Brain pericyte (primary cell): ENCODE results near the gene CCT5.
A peak's percentile ranks its signal among the peaks of the same experiment; 100 is the strongest.

Experiments used
- DNase-seq: peaks from one replicate; pipeline ENCODE4 v3.0.0-alpha.2; 2012; ENCODE audit warnings: low read depth, low spot score

CCT5 gene

DNA sequence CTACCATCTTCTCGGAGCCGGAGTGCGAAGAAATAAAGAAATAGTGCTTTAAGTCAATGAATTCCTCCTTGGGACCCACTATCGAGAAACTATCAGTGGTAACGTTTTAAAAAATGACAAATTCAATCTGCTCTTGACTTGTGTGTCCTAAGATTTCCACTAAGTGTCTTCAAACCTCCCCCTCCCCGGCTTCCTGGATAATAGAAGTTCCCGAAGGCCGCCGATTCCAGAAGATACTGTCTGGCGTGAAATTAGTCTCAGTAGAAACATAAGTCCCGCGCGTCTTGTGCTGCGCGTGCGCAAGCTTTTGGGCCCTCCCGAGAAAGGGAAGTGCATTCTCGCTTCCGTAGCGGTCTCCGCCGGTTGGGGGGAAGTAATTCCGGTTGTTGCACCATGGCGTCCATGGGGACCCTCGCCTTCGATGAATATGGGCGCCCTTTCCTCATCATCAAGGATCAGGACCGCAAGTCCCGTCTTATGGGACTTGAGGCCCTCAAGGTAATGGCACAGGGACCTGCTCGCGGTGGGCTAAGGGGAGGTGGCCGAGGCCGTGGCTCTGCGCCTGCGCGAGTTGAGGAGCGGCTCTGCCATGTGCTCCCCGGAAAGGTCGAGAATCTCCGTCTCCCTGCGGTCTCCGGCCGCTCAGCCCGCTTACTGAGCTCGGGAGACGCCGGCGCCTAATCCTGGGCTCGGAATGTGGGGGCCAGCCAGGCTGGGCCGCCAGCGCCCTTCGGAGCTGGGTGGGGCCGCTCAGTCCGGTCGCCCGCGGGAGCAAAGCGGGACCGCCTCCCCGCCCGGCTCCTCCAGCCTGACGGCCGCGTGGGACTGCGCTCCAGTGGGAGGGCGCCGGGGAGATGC, at the start of gene CCT5:
TSS of gene CCT5 (plus strand) at position 333 of the 858 bp plus-strand sequence. CDS start at position 394, 61 bp downstream.
- peak; percentile 91 for DNase-seq

DNA sequence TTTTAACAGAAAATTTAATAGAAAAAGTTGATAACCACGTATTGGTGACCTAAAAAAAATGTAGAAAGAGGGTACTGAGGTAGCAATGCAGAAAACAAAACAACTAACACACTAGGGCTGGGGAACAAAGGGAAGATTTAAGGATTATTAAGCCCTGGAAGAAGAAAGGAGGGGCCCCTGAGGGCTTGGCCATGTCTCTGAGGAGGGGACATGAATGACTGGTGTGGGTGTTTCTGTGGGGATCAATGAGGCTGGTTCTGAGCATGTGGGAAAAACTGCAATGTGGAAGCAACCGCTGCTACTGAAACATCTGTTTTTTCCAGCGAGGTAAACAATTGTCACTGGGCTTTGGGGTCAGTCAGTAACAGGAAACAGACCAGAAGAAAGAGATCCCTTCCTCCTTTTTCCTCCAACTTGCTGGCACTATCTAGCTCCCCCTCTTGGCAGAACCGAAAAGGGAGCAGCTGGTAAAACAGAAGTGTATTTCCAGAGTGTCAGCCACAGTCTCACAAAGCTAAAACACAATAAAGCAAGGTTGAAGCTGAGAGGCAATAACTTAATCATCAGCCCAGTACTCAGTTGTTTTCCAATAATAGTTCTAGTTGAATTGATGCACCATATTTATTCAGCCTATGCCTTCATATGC, 48.7 kb upstream of the CCT5 start:
- DNase-seq = no peak

DNA sequence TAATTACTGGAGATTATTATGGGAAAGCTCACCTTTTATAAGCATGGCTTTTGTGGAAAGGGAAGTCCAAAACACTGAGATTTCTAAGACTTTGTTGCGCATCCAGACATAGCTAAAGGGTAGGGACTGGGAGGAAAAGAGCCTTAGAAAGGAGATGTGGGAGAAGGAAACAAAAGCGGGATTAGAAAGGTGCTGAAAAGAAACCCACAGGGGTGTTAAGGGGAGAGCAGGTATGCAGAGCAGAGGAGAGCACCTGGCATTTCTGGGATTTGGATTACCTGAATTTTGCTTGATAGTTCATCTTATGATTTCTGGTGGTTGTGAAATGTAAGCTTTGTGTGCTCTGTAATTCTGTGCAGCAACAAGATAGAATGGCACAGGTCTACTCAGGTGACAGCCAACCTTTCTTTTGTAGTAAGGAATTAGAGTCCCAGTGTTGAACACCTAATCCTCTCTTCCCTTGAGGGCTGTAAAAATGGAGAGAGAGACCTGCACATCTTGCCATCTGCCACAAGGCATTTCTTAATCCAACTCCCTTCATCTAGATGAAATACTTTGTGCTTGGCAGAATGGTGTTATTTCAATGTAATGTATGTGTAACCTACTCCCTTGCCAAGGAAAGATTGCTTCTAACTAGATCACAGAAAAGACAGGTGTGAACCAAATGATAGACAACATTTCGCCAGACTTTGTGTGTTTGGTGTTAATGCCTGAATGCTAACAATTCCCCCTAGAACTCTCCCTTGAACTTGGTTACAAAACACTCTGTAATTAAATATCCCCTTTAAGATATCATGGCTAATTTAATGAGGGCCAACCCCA, 47.8 kb upstream of the CCT5 start:
- DNase-seq = no peak

DNA sequence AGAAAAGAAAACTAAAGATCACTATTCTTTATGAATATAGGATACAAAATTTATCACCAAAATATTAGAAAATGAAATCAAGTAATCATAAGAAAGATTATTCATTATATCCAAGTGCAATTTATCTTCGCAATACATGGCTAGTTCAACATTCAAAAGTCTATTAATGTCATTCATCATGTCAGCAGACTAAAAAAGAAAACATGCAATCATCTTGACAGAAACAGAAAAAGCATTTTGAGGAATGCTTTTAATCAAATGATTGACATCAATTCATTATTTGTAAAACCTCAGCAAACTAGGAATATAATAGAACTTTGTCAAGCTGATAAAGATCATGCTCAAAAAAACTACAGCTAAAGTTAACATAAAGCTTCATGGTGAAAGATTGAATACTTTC, 41.1 kb upstream of the CCT5 start:
- DNase-seq = no peak

DNA sequence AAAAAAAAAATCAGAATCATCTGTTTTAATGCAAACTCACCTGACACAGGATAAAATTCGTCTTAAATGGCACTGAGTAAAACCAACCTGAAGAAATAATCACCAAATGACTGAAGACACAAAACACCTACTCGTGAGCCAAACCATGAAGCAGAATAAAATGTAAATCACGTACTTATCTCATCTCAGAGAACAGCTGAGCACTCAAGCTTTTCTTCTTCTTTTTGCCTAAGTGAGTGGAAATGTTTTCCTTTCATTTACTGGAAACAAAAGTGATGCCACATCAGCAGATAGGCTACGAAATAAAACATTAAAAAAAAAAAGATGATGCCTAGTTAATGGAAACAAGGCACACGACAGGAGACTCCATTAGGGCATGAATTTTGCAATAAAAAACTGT, 36.8 kb upstream of the CCT5 start:
- no peak for DNase-seq

DNA sequence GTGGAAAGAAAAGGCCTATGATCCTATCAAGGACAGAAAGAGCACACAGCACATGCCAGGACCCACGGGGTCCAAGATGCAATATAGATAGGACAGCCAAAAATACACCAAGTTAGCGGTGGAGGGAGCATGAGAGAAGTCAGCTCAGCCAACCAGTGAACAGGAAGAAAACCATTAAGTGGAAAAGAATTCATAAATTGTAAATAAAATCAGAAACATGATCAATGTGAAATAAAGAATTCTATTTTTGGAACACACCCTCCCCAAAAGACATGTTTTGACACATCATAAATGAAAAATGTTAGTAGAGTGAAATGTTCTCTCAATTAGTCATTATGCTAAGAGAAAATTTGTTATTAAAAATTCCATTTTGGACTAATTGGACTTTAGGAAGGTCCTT, 36.0 kb upstream of the CCT5 start:
- no peak for DNase-seq

DNA sequence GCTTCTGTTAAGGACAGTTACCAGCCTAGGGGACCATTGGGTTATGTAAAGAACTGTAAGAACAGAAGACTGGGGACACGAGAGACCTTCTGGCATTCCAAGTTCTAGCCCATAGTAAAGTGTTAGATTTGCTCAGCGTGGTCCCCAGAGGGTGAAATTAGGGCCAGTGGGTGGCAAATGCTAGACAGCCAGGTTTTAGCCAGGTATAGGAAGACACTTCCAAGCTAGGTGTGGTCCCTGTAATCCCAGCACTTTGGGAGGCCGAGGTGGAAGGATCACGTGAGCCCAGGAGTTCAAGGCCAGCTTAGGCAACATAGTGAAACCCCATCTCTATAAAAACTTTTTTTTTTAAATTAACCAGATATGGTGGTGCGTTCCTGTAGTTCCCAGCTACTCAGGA, 34.7 kb upstream of the CCT5 start:
- DNase-seq = no peak

DNA sequence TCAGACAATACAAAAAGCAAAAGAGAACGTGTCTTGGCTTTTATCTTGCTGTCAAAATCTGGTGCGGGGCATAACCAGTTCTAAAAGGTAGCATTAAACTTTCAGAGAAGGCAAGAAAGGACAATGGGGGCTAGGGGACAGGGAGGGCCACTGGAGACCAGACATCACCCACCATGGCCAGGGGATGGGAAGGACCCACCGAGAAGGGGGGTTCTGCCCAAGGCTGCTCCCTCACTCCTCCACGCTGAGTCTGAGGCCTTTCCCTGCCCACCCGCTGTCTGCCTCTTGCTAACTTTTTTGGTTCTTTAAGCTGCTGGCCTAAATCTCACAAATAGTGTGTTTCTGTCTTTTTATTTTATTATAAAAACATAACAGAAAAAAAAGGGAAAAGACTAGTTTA, 34.0 kb upstream of the CCT5 start:
- DNase-seq = no peak

DNA sequence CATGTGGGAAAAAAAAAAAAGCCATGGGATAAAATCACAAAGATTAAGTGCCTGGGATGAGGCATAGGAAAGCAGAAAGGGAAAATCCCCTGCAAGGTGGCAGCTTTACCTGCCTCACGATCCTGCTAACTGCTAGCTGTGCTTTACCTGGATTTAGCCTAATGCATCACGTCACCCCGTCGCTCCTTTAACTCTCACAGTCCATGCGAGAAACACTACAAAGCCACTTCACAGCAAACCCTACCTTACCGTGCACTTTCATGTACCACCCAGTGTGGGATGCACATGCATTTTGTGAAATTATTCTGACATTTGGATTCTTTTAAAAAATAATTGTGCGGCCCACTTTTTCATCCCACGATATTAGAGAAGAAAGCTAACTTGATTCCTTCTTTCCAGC, 31.4 kb upstream of the CCT5 start:
- no peak for DNase-seq

DNA sequence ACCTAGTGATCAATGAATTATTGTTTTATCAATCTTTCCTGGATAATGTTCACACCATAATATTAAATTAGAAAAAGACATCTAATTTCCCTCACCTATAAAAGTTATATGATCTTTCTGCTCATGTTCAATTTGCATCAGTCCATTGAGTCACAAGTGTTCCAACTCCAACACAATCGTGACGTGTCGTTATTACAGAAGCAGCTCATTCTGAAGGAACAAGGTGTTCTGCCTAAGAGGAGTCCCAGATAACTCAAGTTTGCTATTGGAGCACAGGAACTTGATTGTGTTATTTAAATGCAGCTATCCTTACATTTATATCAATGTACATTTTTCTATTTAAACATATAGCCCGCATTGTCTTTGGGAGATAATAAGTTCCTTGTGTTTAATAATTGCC, 31.0 kb upstream of the CCT5 start:
- no peak for DNase-seq

DNA sequence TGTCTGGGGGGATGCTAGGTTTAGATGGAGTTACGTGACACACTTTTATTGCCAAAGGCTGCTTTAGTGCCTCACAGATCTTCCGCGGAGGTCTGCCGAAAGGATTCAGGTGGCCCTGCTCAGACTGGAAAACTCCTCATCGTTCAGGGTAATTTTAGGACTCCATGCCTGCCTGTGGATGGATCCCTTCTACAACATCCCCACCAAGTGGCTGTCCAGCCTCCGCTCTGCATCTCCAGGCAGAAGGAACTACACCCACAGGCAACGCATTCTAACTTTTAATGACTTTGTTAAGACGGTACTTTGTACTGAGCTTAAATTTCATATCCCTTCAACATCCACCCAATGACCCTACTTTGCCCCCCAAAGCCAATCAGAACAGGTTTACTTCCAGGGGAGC, 29.8 kb upstream of the CCT5 start:
- DNase-seq = no peak

DNA sequence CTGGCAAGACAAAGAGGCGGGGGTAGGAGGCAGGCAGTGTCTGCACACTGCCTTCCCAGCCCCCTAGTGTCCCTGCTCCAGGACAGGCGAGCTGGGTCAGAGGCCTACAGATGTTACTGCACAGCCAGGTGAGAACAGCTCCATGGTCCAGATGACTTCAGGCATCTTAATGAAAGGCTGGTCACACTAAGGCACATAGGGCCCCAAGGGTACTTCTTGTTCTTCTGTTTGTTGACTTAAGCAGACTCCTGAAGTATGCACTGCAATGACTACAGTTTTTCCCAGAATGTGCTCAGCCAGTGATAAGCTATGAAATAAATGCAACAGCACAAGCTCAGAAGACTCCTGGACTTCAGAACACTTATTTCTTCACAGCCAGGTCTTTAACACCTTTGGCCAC, 27.8 kb upstream of the CCT5 start:
- DNase-seq = no peak

DNA sequence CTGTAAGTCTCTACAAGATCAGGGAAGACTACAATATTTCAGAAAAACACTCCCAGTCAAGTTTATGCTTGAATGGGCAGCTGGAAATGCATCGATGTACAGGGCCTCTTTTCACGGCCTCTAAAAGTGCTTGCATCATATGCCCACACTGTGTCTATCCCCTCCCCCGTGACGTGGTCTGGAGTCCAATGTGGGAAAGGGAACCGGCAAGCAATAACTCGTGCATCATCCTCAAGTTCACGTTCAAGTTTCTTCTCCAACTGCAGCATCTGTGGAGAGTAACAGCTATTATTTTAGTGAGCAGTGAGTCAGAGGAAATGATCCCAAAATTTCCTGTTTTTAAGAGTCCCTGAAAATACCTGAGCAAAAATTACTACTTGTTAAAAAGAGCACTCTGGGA, 22.7 kb upstream of the CCT5 start:
- no peak for DNase-seq

DNA sequence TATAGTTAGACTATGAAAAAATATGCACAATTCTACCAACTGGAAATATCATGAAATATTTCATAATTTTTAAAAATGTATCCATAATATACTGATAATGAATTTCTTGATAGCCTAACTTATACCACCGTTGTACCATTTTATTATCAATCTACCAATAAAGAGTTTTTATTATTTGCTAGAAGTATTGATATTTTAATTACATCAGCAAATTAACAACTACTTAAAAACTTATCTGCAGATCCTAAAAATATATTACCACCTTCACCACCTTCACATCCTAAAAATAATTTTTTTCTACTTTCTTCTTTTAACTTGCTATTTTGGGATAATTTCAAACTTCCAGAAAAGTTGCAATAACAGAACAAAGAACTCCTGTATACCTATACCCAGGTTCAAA, 21.8 kb upstream of the CCT5 start:
- DNase-seq = no peak

DNA sequence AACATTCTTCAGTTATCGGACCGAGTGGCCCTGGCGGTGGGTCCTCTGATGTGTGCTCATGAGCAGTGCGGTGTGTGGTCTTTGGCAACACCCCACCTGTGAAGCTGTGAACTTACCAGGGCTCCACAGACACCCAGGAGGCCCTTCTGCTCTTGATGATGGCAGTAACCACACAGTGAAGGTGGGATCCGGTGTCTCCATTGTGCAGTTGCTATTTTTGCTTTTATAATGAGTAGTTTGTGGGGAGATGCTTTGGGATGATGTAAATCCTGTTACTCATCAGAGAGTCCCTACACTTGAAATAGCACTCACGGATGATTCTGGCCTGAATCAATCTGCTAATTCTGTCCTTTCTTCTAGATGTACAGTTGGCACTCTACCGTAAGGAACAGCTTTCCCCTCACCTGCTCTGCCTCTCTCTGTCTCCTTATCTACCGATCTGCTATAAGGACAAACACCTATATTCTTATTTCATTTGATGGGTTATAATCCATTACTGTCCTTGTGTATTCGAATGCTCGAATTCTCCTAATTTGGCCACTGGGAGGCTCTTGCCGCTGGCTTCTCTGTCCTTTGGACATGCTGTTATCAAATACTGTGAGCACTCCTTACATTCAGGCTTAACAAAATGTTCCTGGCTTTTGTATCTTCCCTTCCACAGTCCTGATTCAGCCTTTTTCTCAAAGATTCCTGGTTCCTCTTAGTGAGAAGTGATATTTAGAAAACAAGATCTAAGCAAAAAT, 20.6 kb upstream of the CCT5 start:
- no peak for DNase-seq

DNA sequence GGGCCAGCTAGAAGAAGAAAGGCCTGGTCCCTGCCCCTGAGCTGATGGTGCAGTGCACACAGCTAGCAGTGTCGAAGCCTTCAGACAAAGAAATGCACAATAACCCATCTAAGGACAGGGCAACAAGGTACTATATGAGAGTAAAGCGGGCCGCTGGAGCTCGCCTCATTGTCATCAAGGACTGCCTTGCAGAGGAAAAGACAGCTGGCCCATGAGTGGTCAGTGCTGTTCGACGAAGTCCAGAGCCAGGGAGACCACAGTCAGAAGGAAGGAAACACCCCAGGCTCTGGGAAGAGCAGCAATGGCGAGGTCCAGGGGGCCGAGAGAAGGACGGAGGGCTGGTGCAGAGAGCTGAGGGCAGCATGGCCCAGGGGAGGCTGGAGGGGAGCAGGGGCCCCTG, 17.7 kb upstream of the CCT5 start:
- no peak for DNase-seq

DNA sequence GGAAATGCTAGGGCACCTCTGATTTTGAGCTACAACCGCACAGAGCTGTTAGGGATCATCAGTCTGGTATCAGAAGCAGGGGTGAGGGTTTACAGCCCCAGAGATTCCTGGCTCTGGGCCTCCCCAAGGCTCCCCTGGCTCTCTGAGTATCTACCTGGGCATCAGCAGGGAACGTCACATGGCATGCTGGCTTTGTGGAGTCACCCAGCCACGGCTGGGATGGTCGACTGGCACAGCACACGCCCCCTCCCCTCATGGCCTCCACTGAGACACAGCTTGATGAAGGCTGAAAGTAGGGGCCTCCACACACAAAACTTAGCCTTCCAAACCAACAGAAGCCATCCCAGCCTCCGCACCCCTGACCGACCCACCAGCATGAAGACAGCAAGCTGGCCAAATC, 17.1 kb upstream of the CCT5 start:
- no peak for DNase-seq

DNA sequence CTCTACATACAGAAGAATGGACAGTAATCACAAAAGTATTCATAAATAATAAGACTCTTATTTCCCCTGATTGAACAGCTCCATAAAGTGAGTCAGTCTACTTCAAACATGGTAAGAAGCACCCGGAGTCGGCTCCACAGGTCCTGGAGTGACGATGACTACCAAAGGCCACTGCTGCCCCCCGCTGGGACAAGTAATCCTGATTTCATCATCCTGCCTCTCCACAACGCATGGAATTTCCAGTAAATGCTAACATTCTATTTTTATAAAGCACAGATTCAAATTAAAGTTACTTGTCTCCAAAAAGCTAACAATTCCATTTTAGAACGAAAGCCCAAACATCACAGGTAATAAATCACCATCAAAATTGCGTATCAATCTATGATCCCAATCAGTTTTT, 16.6 kb upstream of the CCT5 start:
- peak; percentile 70 for DNase-seq

DNA sequence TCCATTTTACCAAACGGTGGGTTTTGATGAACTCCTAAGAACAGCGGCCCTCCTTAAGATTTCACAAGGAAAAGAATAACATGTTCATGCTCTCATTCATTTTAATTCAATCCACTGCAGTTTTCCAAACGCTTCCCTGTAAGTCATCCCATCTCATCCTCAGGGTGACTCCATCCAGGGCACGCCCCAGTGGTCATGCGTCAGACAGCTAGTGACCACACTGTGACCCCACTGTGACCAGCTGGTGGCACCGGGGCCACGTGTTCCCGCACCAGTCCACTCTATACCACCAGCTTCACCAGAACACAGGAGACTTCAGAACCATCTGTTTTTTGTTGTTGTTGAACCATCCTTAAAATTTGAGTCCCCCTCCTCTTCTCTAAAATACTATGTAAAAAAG, 14.7 kb upstream of the CCT5 start:
- no peak for DNase-seq

DNA sequence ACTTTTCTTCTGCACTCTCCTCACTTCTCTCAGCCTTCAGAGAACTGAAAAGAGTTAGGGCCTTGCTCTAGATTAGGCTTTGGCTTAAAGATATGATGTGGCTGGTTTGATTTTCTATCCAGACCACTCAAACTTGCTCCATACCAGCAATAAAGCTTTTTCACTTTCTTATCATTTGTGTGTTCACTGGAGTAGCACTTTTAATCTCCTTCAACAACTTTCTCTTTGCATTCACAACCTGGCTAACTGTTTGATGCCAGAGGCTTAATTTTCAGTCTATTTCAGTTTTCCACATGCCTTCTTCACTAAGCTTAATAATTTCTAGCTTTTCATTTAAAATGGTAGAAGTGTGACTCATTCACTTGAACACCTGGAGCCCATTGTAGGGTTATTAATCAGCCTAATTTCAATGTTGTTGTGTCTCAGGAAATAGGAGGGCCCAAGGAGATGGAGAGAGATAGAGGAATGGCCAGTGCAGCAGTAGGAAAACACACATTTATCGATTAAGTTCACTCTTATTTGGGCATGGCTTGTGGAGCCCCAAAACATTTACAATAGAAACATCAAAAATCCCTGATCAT, 6.3 kb upstream of the CCT5 start:
- no peak for DNase-seq

DNA sequence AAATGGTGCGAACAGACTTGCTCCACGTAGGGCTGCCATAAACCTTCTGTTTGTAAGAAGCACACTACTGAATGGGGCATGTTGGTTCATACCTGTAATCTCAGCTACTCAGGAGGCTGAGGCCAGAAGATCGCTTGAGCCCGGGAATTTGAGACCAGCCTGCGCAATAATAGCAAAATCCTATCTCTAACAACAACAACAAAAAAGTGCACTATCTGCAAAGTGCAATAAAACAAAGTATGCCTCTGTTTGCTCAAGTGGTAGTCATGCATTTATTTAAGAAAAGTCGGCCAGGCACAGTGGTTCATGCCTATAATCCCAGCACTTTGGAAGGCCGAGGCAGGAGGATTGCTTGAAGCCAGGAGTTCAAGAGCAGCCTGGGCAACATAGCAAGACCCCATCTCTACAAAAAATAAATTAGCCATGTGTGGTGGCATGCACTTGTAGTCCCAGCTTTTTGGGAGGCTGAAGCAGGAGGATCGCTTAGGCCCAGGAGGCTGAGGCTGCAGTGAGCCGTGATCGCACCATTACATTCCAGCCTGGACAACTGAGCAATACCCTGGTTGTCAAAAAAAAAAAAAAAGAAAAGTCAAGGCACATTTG, 5.6 kb upstream of the CCT5 start:
- DNase-seq = no peak
